Neutrophil (primary cell): Measurements from ENCODE around the gene KRT6A.
"Not testable (repeated sequence)": the region's sequence is repeated elsewhere in the genome, so short reads cannot be mapped to it uniquely, and the experiment has no call there.

Source experiments
- H3K27ac ChIP-seq: fragments of 200-600 bp; sonication (generic); 2 replicates; pipeline ENCODE4 v1.5.1; 2016; ENCODE audit warnings: mild to moderate bottlenecking, moderate library complexity
- H3K27me3 ChIP-seq: fragments of 200-600 bp; sonication (generic); 2 replicates; pipeline ENCODE4 v1.6.0; 2016; ENCODE audit warnings: mild to moderate bottlenecking
- H3K36me3 ChIP-seq: fragments of 200-600 bp; sonication (generic); 2 replicates; pipeline ENCODE4 v1.5.1; 2017
- H3K4me1 ChIP-seq, 2 experiments: fragments of 200-600 bp in 1 of 2; sonication (generic) in 1 of 2; 1 replicate in 1 of 2; 2 replicates in 1 of 2; pipeline versions ENCODE4 v1.5.1 to v1.6.1; 2013 to 2016; ENCODE audit warnings: low read depth in 1 of 2, low read length in 1 of 2, mild to moderate bottlenecking in 1 of 2, moderate library complexity in 1 of 2; ENCODE audit not compliant: control insufficient read depth in 1 of 2, insufficient read depth in 1 of 2
- H3K4me3 ChIP-seq, 2 experiments: fragments of 200-600 bp in 1 of 2; sonication (generic) in 1 of 2; 1 replicate in 1 of 2; 2 replicates in 1 of 2; pipeline ENCODE4 v1.5.1; 2013 to 2016; ENCODE audit warnings: low read depth in 1 of 2, low read length in 1 of 2, mild to moderate bottlenecking in 1 of 2, moderate library complexity in 1 of 2
- H3K9me3 ChIP-seq: fragments of 200-600 bp; sonication (generic); 2 replicates; pipeline ENCODE4 v1.5.1; 2016
- TF ChIP-seq, protein P1 (sequence below): fragments of 200-600 bp; sonication (generic); IDR thresholded peaks from 2 replicates; pipeline ENCODE4 v1.5.1; 2016; ENCODE audit warnings: antibody characterized with exemption

KRT6A gene

GRCh38 chr12:52454411-52455201 lies 38.5 kb downstream of the KRT6A start:
- Histone ChIP-seq H3K9me3 (no peaks in the 10 kb centered on the region), H3K4me1 (no peaks in the 10 kb centered on the region), H3K27me3 (peaks cover 9% of the 10 kb centered on the region), H3K36me3 (no peaks in the 10 kb centered on the region), H3K27ac (no peak overlapping the region), H3K4me3 (no peak overlapping the region)
- TF ChIP-seq, protein P1, sequence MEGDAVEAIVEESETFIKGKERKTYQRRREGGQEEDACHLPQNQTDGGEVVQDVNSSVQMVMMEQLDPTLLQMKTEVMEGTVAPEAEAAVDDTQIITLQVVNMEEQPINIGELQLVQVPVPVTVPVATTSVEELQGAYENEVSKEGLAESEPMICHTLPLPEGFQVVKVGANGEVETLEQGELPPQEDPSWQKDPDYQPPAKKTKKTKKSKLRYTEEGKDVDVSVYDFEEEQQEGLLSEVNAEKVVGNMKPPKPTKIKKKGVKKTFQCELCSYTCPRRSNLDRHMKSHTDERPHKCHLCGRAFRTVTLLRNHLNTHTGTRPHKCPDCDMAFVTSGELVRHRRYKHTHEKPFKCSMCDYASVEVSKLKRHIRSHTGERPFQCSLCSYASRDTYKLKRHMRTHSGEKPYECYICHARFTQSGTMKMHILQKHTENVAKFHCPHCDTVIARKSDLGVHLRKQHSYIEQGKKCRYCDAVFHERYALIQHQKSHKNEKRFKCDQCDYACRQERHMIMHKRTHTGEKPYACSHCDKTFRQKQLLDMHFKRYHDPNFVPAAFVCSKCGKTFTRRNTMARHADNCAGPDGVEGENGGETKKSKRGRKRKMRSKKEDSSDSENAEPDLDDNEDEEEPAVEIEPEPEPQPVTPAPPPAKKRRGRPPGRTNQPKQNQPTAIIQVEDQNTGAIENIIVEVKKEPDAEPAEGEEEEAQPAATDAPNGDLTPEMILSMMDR = no peak

- TF ChIP-seq, protein P1 = no peak
- no peaks in the 10 kb centered on the region for H3K9me3 ChIP-seq
- no peaks in the 10 kb centered on the region for H3K4me1 ChIP-seq
- H3K4me3 ChIP-seq = no peak within 1 kb of the TSS
- H3K27me3 ChIP-seq = peaks cover 9% of the 10 kb centered on the region
- no peak within 1 kb of the TSS for H3K27ac ChIP-seq
- no peaks in the 10 kb centered on the region for H3K36me3 ChIP-seq
Measured at GRCh38 chr12:52452101-52452500, 41.0 kb downstream of the KRT6A start, which contains the start of gene KRT6B. Gene KRT6B (minus strand): TSS chr12:52452146. CDS start chr12:52452078, 68 bp downstream.

GRCh38 chr12:52448228-52448627 lies 44.8 kb downstream of the KRT6A start:
- no peak overlapping the region for H3K27ac ChIP-seq
- peaks cover 10% of the 10 kb centered on the region for H3K27me3 ChIP-seq
- no peaks in the 10 kb centered on the region for H3K9me3 ChIP-seq
- TF ChIP-seq, protein P1 = no peak
- no peak overlapping the region for H3K4me3 ChIP-seq
- H3K4me1 ChIP-seq = no peaks in the 10 kb centered on the region
- no peaks in the 10 kb centered on the region for H3K36me3 ChIP-seq

GRCh38 chr12:52447196-52447595 lies 45.9 kb downstream of the KRT6A start:
- H3K4me1 ChIP-seq, H3K27ac ChIP-seq, H3K9me3 ChIP-seq, H3K4me3 ChIP-seq, H3K36me3 ChIP-seq: not testable (repeated sequence)
- H3K27me3 ChIP-seq = peaks cover 20% of the 10 kb centered on the region

DNA sequence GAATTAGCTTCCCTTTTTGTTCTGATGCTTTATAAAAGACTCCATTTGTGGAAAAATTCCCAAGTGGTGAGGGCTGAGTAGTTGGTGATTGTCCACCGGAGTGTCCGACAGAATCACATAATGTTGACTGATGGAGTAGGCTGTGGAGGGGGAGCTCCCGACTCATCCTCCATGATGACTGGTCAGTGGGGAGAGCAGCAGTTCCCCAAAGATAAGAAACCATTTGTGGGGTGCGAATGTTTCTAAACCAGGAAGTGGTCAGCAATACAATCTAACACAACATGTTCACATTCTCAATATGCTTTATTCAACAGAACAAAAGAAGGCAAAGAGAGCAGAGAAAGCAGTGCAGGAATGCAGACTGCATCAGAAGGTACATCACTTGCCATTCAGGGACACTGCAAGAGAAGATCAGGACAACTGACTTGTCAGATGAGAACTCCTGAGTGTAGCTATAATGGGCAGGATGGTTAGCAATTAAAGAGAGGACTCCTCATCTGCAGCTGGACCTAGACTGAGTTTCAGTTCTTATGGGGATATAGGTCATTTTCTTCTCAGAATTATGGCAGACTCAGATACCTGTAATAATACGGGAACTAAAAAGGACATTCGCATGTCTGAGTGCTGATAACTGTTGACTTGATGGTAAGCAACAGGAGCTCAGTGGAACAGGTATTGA lies 46.6 kb downstream of the KRT6A start:
- Histone ChIP-seq H3K27me3 (peaks cover 27% of the 10 kb centered on the region), H3K36me3 (no peaks in the 10 kb centered on the region), H3K27ac (no peak overlapping the region), H3K4me3 (no peak overlapping the region), H3K4me1 (no peaks in the 10 kb centered on the region), H3K9me3 (no peaks in the 10 kb centered on the region)
- TF ChIP-seq, protein P1 = no peak

- Histone ChIP-seq H3K27ac (no peak overlapping the region), H3K36me3 (no peaks in the 10 kb centered on the region), H3K4me1 (no peaks in the 10 kb centered on the region), H3K9me3 (no peaks in the 10 kb centered on the region), H3K4me3 (no peak overlapping the region), H3K27me3 (peaks cover 30% of the 10 kb centered on the region)
- TF ChIP-seq, protein P1 = no peak
Measured at GRCh38 chr12:52445876-52446275, 47.2 kb downstream of the KRT6A start.
